SKM-1 (cell line): ENCODE results near the gene SDC1.

Source experiments
- DNase-seq: peaks from one replicate; lab custom pipeline; 2025; ENCODE audit not compliant: unreplicated experiment; lab: John Stamatoyannopoulos, UW

The SDC1 gene

GRCh38 chr2:20173064-20173463 is 51.9 kb downstream of the SDC1 start:
- no peak for DNase-seq

GRCh38 chr2:20172273-20173055 is 52.5 kb downstream of the SDC1 start:
- no peak for DNase-seq

- DNase-seq, result no peak
Measured at GRCh38 chr2:20171445-20171977, 53.4 kb downstream of the SDC1 start.

- DNase-seq, result no peak
Measured at GRCh38 chr2:20170704-20171250, 54.2 kb downstream of the SDC1 start.

GRCh38 chr2:20169796-20170703 is 54.9 kb downstream of the SDC1 start:
- DNase-seq, result no peak

GRCh38 chr2:20168727-20169696 is 55.9 kb downstream of the SDC1 start:
- DNase-seq, result no peak

GRCh38 chr2:20168048-20168726 is 56.7 kb downstream of the SDC1 start:
- no peak for DNase-seq

- no peak for DNase-seq
Measured at GRCh38 chr2:20167356-20167755, 57.6 kb downstream of the SDC1 start.

- no peak for DNase-seq
Measured at GRCh38 chr2:20165677-20166509, 59.0 kb downstream of the SDC1 start.

- no peak for DNase-seq
Measured at GRCh38 chr2:20164734-20165478, 60.0 kb downstream of the SDC1 start.

- no peak for DNase-seq
Measured at GRCh38 chr2:20164061-20164733, 60.7 kb downstream of the SDC1 start.

- no peak for DNase-seq
Measured at GRCh38 chr2:20159411-20160070, 65.4 kb downstream of the SDC1 start.

- DNase-seq, result no peak
Measured at GRCh38 chr2:20157193-20157891, 67.6 kb downstream of the SDC1 start.

- DNase-seq, result no peak
Measured at GRCh38 chr2:20156836-20157192, 68.1 kb downstream of the SDC1 start.

- DNase-seq, result no peak
Measured at GRCh38 chr2:20156076-20156759, 68.7 kb downstream of the SDC1 start.
